Mucosa of stomach (tissue), 1 donor: Measurements from ENCODE around the gene LRRC53.

Experiments
- H3K27me3 ChIP-seq: one replicate; pipeline ENCODE4 v1.7.0; 2013; ENCODE audit warnings: mild to moderate bottlenecking, low read length; ENCODE audit not compliant: control insufficient read depth, insufficient read depth
- H3K36me3 ChIP-seq: one replicate; pipeline ENCODE4 v1.7.0; 2013; ENCODE audit warnings: low read length; ENCODE audit not compliant: control insufficient read depth, insufficient read depth
- H3K4me1 ChIP-seq: one replicate; pipeline ENCODE4 v1.7.0; 2013; ENCODE audit warnings: mild to moderate bottlenecking, low read length; ENCODE audit not compliant: control insufficient read depth, insufficient read depth
- H3K4me3 ChIP-seq: one replicate; pipeline ENCODE4 v1.7.0; 2013; ENCODE audit warnings: low read length
- H3K9ac ChIP-seq: one replicate; pipeline ENCODE4 v1.7.0; 2013; ENCODE audit warnings: mild to moderate bottlenecking, low read length, moderate library complexity
- H3K9me3 ChIP-seq: one replicate; pipeline ENCODE4 v1.7.0; 2013; ENCODE audit warnings: mild to moderate bottlenecking, low read length, moderate library complexity; ENCODE audit not compliant: control insufficient read depth
- donor health status: Pancreatic carcinoma.

Gene LRRC53

DNA sequence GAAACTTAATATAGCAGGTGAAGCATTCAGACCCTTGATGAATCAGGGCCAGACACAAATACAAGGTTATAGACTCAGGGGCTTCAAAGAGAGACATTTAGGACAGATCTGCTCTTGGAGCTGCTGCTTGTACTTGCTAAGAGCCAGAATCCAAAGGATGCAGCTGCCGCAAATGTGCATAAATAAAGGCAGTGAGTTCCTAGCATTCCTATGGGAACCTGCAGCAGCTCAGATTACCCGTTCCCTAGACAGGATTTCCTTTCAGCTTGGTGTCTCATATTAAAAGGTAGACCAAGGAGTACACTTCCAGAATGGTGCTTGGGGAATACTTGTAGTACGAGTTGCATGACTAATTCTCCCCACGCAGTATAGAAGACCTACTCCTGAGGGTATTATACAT, 9.7 kb upstream of the LRRC53 start:
- Histone ChIP-seq H3K36me3 (no peaks in the 10 kb centered on the region), H3K9me3 (no peaks in the 10 kb centered on the region), H3K4me3 (no peak overlapping the region), H3K27me3 (no peaks in the 10 kb centered on the region), H3K4me1 (no peaks in the 10 kb centered on the region), H3K9ac (no peak overlapping the region)

GRCh38 chr1:74517599-74518051, 5.2 kb upstream of the LRRC53 start:
- no peak overlapping the region for H3K4me3 ChIP-seq
- no peaks in the 10 kb centered on the region for H3K4me1 ChIP-seq
- no peak overlapping the region for H3K9ac ChIP-seq
- H3K9me3 ChIP-seq: no peaks in the 10 kb centered on the region
- H3K27me3 ChIP-seq: no peaks in the 10 kb centered on the region
- no peaks in the 10 kb centered on the region for H3K36me3 ChIP-seq

DNA sequence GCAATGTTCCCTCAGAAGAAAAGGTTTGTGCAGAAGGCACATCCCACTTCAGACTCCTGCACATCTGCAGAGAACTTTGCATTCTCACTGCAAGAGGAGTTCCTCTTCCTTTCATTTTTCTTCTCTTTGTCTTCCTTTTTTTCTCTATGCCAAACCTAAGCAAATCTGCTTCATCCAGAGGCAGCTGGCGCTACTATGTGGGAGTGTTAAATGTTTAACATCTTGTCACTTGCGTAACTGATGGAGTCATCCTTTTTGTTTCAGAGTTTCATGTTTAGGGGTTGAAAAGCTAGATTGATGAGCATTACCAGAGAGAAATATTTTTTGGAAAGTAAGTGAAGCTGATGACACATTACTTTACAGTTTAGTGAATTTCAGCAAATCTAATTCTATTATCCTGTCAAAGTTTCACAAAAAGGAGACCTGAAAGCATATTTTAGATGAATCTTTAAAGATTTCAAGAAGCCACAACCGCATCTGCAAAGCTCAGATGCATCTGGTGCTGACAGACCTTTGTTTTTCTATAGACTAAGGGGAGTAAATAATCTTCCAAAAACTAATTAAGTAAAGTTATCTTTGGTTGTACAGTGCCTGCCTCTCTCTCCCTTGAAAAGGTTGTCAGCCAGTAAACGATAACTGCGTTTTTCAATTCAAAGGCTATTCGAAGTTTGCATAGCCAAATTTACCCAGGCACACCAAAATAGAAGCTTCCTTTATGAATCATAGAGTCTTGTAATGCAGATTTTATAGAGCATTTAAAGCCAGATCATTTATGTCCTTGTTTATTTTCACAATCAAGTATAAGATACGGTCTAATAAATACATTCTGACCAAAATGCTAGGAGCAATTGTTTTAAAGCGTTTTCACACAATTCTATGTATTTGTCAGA, 1.2 kb upstream of the LRRC53 start:
- H3K9ac ChIP-seq: no peak overlapping the region
- no peaks in the 10 kb centered on the region for H3K36me3 ChIP-seq
- no peaks in the 10 kb centered on the region for H3K9me3 ChIP-seq
- H3K4me3 ChIP-seq: no peak overlapping the region
- no peaks in the 10 kb centered on the region for H3K4me1 ChIP-seq
- no peaks in the 10 kb centered on the region for H3K27me3 ChIP-seq

GRCh38 chr1:74508449-74508848, 4.0 kb downstream of the LRRC53 start:
- no peaks in the 10 kb centered on the region for H3K9me3 ChIP-seq
- H3K4me3 ChIP-seq: no peak overlapping the region
- H3K27me3 ChIP-seq: no peaks in the 10 kb centered on the region
- no peak overlapping the region for H3K9ac ChIP-seq
- H3K36me3 ChIP-seq: no peaks in the 10 kb centered on the region
- no peaks in the 10 kb centered on the region for H3K4me1 ChIP-seq

GRCh38 chr1:74505928-74506710, 6.3 kb downstream of the LRRC53 start:
- no peak overlapping the region for H3K9ac ChIP-seq
- no peaks in the 10 kb centered on the region for H3K36me3 ChIP-seq
- H3K27me3 ChIP-seq: no peaks in the 10 kb centered on the region
- H3K9me3 ChIP-seq: no peaks in the 10 kb centered on the region
- no peak overlapping the region for H3K4me3 ChIP-seq
- no peaks in the 10 kb centered on the region for H3K4me1 ChIP-seq

DNA sequence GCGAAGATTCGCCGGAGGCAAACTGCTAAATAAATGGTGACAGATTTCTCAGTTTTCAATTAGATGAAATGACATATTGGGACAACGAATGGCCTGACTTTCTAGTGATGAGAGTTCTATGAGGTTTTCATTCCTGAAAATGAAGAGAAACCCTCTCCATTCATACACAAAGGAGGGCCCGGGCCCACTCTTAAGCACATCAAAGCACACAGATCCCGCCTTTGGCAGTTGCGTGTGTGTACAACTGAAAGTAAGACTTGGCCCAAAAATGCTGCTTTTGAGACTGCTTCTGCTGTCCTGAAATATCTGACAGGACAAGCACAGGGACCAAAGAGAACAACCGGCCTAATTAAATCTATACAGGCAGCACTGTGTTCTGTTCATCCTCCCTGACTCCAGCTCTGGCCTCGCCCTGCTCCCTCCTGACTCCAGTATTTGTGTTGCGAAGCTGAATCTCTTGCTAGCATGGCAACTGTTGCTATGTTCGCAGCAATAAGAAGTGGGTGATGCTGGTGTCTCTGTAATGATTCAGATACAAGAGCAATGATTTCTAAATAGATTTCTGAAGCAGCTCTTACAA, 7.4 kb downstream of the LRRC53 start:
- H3K9me3 ChIP-seq: no peaks in the 10 kb centered on the region
- H3K4me1 ChIP-seq: no peaks in the 10 kb centered on the region
- H3K9ac ChIP-seq: no peak overlapping the region
- H3K4me3 ChIP-seq: no peak overlapping the region
- no peaks in the 10 kb centered on the region for H3K36me3 ChIP-seq
- H3K27me3 ChIP-seq: no peaks in the 10 kb centered on the region

GRCh38 chr1:74504125-74504932, 8.1 kb downstream of the LRRC53 start:
- no peaks in the 10 kb centered on the region for H3K9me3 ChIP-seq
- H3K27me3 ChIP-seq: no peaks in the 10 kb centered on the region
- H3K4me1 ChIP-seq: no peaks in the 10 kb centered on the region
- H3K4me3 ChIP-seq: no peak overlapping the region
- no peak overlapping the region for H3K9ac ChIP-seq
- no peaks in the 10 kb centered on the region for H3K36me3 ChIP-seq

- H3K9me3 ChIP-seq: no peaks in the 10 kb centered on the region
- no peaks in the 10 kb centered on the region for H3K4me1 ChIP-seq
- H3K9ac ChIP-seq: no peak overlapping the region
Measured at GRCh38 chr1:74502858-74503257, 9.6 kb downstream of the LRRC53 start.

DNA sequence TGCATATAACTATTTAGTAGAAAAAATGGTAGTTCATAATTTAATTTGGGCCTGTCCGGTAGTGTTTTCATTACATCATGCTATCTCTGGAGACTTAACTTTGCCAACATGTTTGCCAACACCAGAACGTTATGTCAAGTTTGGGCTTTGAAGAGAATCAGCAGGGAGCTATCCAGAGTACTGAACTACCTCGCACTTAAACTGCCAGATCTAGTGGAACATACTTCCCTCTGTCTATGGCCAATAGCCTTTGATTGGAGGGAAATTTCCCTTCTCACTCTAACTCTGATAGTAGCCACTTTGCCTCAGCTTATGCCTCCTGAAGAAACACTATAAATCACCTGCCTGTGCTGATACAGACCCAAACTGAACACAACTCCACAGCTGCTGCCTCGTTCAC, 10.0 kb downstream of the LRRC53 start:
- Histone ChIP-seq H3K4me1 (no peaks in the 10 kb centered on the region), H3K36me3 (no peaks in the 10 kb centered on the region), H3K9me3 (no peaks in the 10 kb centered on the region), H3K9ac (no peak overlapping the region), H3K27me3 (no peaks in the 10 kb centered on the region), H3K4me3 (no peak overlapping the region)

More at GRCh38 chr1:74502858-74503257, 9.6 kb downstream of the LRRC53 start:
- no peak overlapping the region for H3K4me3 ChIP-seq
- no peaks in the 10 kb centered on the region for H3K36me3 ChIP-seq
- H3K27me3 ChIP-seq: no peaks in the 10 kb centered on the region

DNA sequence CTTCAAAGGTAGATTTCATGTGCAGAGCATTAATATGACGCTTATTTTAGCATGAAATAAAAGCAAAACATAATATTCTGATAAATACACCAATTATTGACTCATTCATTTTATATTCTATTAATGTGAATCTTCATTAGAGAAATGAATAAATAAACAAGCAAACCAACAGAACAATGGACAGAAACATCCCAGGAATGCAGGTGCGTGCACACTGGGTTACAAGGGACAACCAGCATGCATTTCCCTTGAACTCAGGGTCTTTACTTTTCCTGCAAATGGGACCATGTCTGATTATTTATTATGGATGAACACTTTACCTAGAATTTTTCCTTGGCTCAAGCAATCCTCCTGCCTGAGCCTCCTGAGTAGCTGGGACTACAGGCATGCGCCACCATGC, 13.5 kb downstream of the LRRC53 start:
- no peak overlapping the region for H3K9ac ChIP-seq
- no peaks in the 10 kb centered on the region for H3K4me1 ChIP-seq
- no peaks in the 10 kb centered on the region for H3K9me3 ChIP-seq
- no peaks in the 10 kb centered on the region for H3K36me3 ChIP-seq
- no peak overlapping the region for H3K4me3 ChIP-seq
- no peaks in the 10 kb centered on the region for H3K27me3 ChIP-seq

- no peaks in the 10 kb centered on the region for H3K36me3 ChIP-seq
- no peak overlapping the region for H3K9ac ChIP-seq
- H3K27me3 ChIP-seq: no peaks in the 10 kb centered on the region
- no peaks in the 10 kb centered on the region for H3K9me3 ChIP-seq
- no peak overlapping the region for H3K4me3 ChIP-seq
- no peaks in the 10 kb centered on the region for H3K4me1 ChIP-seq
Measured at GRCh38 chr1:74496669-74497068, 15.7 kb downstream of the LRRC53 start.
